HL-60 (cell line): Measurements from ENCODE around the gene OARD1.

Source experiments
- GABPA ChIP-seq: IDR thresholded peaks from 2 replicates; pipeline ENCODE4 v1.6.1; 2012; ENCODE audit warnings: low read depth
- POLR2AphosphoS5 ChIP-seq: IDR thresholded peaks from 2 replicates; pipeline ENCODE4 v1.6.1; 2012; ENCODE audit warnings: low read depth
- SPI1 ChIP-seq: IDR thresholded peaks from 2 replicates; pipeline ENCODE4 v1.6.1; 2012; ENCODE audit warnings: low read depth, mild to moderate bottlenecking, borderline replicate concordance
- TF ChIP-seq, protein P1 (sequence below): IDR thresholded peaks from one replicate; pipeline ENCODE4 v1.5.1; 2011; ENCODE audit warnings: low read length, control low read depth, inconsistent platforms; ENCODE audit not compliant: insufficient read depth

DNA sequence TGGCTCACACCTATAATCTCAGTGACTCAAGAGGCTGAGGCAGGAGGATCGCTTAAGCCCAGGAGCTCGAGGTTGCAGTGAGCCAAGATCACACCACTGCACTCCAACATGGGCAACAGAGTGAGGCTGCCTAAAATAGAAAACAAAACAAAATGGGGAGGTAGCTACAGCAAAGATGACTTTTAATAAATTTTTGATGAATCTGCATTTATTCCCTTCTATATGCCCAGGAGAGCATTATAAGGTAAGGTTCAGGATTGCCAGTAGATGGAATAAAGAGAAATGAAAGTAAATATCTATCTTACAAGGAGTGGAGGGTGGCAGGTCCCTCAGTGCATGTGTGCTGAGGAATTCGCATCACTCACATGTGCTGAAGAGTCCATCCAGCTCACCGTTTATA lies 57.4 kb downstream of the OARD1 start:
- TF ChIP-seq, protein P1, sequence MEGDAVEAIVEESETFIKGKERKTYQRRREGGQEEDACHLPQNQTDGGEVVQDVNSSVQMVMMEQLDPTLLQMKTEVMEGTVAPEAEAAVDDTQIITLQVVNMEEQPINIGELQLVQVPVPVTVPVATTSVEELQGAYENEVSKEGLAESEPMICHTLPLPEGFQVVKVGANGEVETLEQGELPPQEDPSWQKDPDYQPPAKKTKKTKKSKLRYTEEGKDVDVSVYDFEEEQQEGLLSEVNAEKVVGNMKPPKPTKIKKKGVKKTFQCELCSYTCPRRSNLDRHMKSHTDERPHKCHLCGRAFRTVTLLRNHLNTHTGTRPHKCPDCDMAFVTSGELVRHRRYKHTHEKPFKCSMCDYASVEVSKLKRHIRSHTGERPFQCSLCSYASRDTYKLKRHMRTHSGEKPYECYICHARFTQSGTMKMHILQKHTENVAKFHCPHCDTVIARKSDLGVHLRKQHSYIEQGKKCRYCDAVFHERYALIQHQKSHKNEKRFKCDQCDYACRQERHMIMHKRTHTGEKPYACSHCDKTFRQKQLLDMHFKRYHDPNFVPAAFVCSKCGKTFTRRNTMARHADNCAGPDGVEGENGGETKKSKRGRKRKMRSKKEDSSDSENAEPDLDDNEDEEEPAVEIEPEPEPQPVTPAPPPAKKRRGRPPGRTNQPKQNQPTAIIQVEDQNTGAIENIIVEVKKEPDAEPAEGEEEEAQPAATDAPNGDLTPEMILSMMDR: no peak
- no peak for TF ChIP-seq POLR2AphosphoS5
- no peak for TF ChIP-seq GABPA
- TF ChIP-seq SPI1: no peak
